GM23248 (cell line): Measurements from ENCODE around the gene LLGL2.

Experiments used
- EZH2 ChIP-seq: fragments of 200-600 bp; sonication (generic); IDR thresholded peaks from 2 replicates; pipeline ENCODE4 v1.6.1; 2018; ENCODE audit warnings: antibody characterized with exemption, mild to moderate bottlenecking; ENCODE audit not compliant: insufficient read depth, poor library complexity, severe bottlenecking
- EZH2phosphoT487 ChIP-seq: fragments of 200-600 bp; sonication (generic); IDR thresholded peaks from 2 replicates; pipeline ENCODE4 v1.6.1; 2018; ENCODE audit warnings: antibody characterized with exemption, moderate library complexity, mild to moderate bottlenecking, low read depth; ENCODE audit not compliant: insufficient read depth

- TF ChIP-seq EZH2phosphoT487 (no peak), EZH2 (no peak)
Observed at GRCh38 chr17:75490173-75490743, 35.2 kb upstream of the LLGL2 start.
